Heart right ventricle (tissue), 16 donors: Measurements from ENCODE around the gene USP5. TPM values are rescaled to one million over a fixed set of nuclear protein-coding genes. Genes with fewer than 3 reads are reported as not detected.
A peak's percentile ranks its signal among the peaks of the same experiment; 100 is the strongest.
"Not testable (repeated sequence)": the region's sequence is repeated elsewhere in the genome, so short reads cannot be mapped to it uniquely, and the experiment has no call there.

Experiments used
- ATAC-seq, 8 donors: fragments of 200-7000 bp; cut with Tn5 transposase; one replicate each; pipeline ENCODE4 v1.9.1; 2020; ENCODE audit warnings: mild to moderate bottlenecking in 8 of 8, moderate library complexity in 8 of 8, moderate number of reproducible peaks in 1 of 8
- DNase-seq, 2 donors: peaks; one replicate each; pipeline ENCODE4 v3.0.0-alpha.2; 2020
- H3K27ac ChIP-seq, 10 donors: fragments of 200-600 bp; sonication (generic) in 2 of 10; one replicate each; pipeline versions ENCODE4 v1.5.0 to v1.8.0; 2020 to 2022; ENCODE audit warnings: mild to moderate bottlenecking in 3 of 10
- H3K27me3 ChIP-seq, 7 donors: fragments of 200-600 bp; one replicate each; pipeline ENCODE4 v1.8.0; 2021 to 2022; ENCODE audit warnings: mild to moderate bottlenecking in 2 of 7
- H3K36me3 ChIP-seq, 9 donors: fragments of 200-600 bp; sonication (generic) in 1 of 9; one replicate each; pipeline versions ENCODE4 v1.5.0 to v1.8.0; 2020 to 2022; ENCODE audit warnings: mild to moderate bottlenecking in 2 of 9
- H3K4me1 ChIP-seq, 9 donors: fragments of 200-600 bp; sonication (generic) in 1 of 9; one replicate each; pipeline versions ENCODE4 v1.5.0 to v1.8.0; 2020 to 2022; ENCODE audit warnings: mild to moderate bottlenecking in 4 of 9
- H3K4me3 ChIP-seq, 10 donors: fragments of 200-600 bp; sonication (generic) in 2 of 10; one replicate each; pipeline versions ENCODE4 v1.5.0 to v1.8.0; 2020 to 2022; ENCODE audit warnings: mild to moderate bottlenecking in 7 of 10, moderate library complexity in 2 of 10
- H3K9me3 ChIP-seq, 11 donors: fragments of 200-600 bp in 10 of 11; sonication (generic) in 2 of 11; one replicate each; pipeline versions ENCODE4 v1.5.0 to v1.8.0; 2013 to 2022; ENCODE audit warnings: mild to moderate bottlenecking in 2 of 11, control low read depth in 1 of 11, moderate library complexity in 1 of 11
- WGBS, 2 donors: extraction: QIAGEN DNeasy Blood & Tissue Kit; methylation state at CpG; one replicate each; pipeline ENCODE4 v1.1.7; 2013; ENCODE audit warnings: inconsistent platforms in 1 of 2; 5-methylcytosine and 5-hydroxymethylcytosine counted together
- intact Hi-C, 10 donors: fragments of 100-400 bp; cut with DNase I; formaldehyde crosslinking; loops; one replicate each; pipeline versions ENCODE4 v1.11.1 to v1.14.2; 2022
- polyA plus RNA-seq, 2 donors: library from polyadenylated mRNA; stranded (reverse); fragments of 200-250 nt; gene quantifications; one replicate each; pipeline ENCODE4 v1.2.3, GENCODE V29; 2013
- total RNA-seq, 10 donors: library from RNA; stranded (reverse); fragmentation: NEBNext Ultra II Directional in 3 of 10; extraction: Animal tissue kit (Norgen Biotek cat#: 25700) in 3 of 10; gene quantifications; one replicate each; pipeline versions ENCODE4 v1.2.1 to v1.2.4, GENCODE V29; 2021 to 2023
- TF ChIP-seq, protein P1 (sequence below), 9 donors: fragments of 200-600 bp; sonication (generic) in 2 of 9; IDR thresholded peaks; one replicate each; pipeline versions ENCODE4 v1.5.0 to v1.8.0; 2021 to 2022; ENCODE audit warnings: antibody characterized with exemption in 9 of 9, mild to moderate bottlenecking in 5 of 9, moderate library complexity in 1 of 9
- donor health status: Arrhythmogenic right ventricular cardiomyopathy.
- donor health status: ischemic (EF 13 %, LVEDD 7.1; RV severe dilation, severe dysfunction).
- donor health status: healthy with polysubstance abuse.
- donor health status: DM: no; HTN: yes; CAD: no.
- donor health status: DM: no; HTN: no; CAD: no.
- donor health status: ischemic (EF 25% LVEDD 6.9; RV normal size, moderate dysfunction).
- donor health status: ischemic (EF 25% LVEDD 5.7; RV mildly dilated, moderate dysfunction).
- donor health status: healthy.
- donor health status: DM: yes; HTN: yes; CAD: no.
- donor health status: Ischemic cardiomyopathy.
- donor health status: ischemic (EF 35%, LVEDD 5.7; RV mildly dilated, moderate dysfunction).
- donor health status: nonischemic (EF 11% LVEDD 7.7; RV severe dilation, severe dysfunction).
- donor health status: DM: yes; HTN: yes; CAD: no.
- donor health status: PGD.
- donor health status: ischemic (EF 29% LVEDD 5.4; RV normal size, mild dysfunction).
- donor health status: nonischemic (EF 23%, LVEDD 6.1; RV moderate dilation, normal function).

Gene USP5
- total and polyA plus RNA-seq, 12 donors: 17.6 to 95.5 (median 73.0) TPM

DNA sequence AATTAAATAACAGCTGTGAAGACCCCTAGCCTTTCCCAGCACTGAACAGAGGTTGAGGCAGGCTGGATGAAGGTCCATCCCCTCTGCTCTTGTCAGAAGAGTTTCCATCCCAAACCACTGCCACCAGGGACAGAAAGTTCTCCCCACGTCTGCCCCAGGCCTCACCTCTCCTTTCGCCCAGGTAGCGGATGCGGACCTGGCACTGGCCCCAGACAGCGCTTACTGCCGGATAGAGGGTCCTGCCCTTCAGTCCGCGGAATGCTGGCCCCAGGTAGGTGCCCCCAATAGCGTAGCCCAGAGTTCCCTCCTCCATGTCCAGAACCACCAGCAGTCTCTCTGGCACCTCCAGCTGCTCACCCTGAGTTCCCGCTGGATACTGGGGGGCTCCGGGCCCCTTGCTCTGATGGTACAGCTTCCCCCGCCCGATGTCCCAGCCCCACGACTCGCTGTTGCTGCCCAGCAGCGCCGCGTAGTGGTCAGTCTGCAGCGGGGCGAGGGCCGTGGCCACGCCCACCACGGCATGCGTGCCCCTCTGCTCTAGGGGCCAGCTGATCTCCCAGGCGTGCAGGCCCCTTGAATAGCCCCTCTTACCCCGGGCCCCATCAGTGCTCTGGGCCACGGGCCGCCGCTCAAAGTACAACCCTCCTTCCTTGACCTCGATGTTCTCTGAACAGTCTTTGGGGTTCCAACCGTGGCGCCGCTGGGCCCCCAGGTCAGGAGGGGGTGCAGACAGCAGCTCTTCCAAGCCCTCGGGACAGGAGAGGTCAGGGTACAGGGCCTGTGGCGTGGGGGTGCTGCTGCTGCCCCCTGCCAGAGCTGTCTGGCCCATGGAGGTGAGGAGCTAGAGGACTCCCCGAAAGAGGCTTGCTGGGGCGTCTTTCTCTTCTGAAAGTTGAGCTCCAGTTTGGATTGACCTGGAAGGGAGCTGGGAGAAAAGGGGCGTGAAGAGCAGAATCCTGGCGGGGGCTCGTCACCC is 20.4 kb downstream of the USP5 start:
- Histone ChIP-seq H3K4me1 (peaks cover 26 to 61% (median 50%) of the 10 kb centered on the region in 9 donors), H3K27me3 (no peaks in the 10 kb centered on the region), H3K27ac (peak overlapping the region; percentile 50 to 91 (median 89)), H3K9me3 (no peaks in the 10 kb centered on the region), H3K4me3 (peak overlapping the region; percentile 66 to 95 (median 80)), H3K36me3 (peaks cover 0 to 51% (median 18%) of the 10 kb centered on the region in 9 donors)
- intact Hi-C loops: loop anchor here in 3 of 10 donors (2.0 to 5.0 kb wide), 3 partner anchors 18 to 95 kb away; partner anchors contain the start of gene ATN1 (in 1 of the 3)
- peak; percentile 58 to 88 (median 79) for ATAC-seq
- TF ChIP-seq, protein P1, sequence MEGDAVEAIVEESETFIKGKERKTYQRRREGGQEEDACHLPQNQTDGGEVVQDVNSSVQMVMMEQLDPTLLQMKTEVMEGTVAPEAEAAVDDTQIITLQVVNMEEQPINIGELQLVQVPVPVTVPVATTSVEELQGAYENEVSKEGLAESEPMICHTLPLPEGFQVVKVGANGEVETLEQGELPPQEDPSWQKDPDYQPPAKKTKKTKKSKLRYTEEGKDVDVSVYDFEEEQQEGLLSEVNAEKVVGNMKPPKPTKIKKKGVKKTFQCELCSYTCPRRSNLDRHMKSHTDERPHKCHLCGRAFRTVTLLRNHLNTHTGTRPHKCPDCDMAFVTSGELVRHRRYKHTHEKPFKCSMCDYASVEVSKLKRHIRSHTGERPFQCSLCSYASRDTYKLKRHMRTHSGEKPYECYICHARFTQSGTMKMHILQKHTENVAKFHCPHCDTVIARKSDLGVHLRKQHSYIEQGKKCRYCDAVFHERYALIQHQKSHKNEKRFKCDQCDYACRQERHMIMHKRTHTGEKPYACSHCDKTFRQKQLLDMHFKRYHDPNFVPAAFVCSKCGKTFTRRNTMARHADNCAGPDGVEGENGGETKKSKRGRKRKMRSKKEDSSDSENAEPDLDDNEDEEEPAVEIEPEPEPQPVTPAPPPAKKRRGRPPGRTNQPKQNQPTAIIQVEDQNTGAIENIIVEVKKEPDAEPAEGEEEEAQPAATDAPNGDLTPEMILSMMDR (IDR thresholded peaks at IDR 0.05): peak; percentile 95 to 99 (median 98)
- WGBS, 2 donors: 1% methylated on average over 39 to 40 of the region's 40 CpGs
- DNase-seq: peak; percentile 83 to 90

DNA sequence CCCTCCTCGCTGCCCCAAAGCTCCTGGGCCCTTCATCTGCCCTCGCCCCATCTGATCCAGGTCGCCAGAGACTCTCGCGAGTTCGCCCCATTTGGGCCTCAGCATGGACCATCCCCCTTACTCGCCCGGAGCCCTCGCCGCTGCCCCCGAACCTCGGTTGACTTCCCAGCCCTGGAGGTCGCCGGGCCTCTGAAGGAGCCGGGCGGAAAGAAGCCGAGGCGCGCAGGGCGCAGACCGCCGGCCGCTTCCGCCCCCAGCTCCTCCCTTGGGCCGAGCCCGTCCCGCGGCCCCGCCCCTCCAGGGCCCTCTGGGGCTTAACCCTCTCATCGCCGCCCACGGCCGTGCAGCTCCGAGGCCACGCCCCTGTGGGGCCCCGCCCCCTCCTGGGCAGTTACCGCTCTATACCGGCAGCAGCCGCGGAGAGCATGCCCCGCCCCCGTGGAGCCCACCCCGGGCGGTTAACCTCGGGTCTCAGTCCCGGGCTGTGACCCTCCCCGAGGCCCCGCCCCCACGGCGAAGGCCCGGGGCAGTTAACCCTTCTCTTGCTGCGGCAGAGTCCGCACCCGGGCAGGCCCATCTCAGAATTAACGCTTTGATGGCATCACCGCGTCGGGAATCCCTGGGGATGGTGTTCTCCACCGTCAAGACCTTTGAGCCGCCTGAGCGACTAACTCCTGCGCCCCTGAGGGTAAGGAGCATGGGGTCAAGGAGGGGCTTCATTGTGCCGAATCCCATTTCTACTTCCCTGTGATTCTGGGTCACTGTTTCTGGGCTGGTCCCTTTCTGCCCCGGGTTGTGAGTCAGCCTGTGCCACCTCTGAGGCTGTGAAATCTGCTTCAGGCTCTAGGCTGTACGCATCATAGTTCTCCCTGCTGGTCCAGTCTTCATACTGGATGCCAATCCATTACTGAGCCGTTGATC is 21.4 kb downstream of the USP5 start, which contains the start of gene SPSB2:
Gene SPSB2 (minus strand): TSS at position 210 of the 921 bp plus-strand sequence. CDS start 402 bp downstream, outside the sequence.
- H3K4me1 ChIP-seq: peaks cover 24 to 58% (median 45%) of the 10 kb centered on the region in 9 donors
- peak within 1 kb of the TSS; percentile 50 to 91 (median 89) for H3K27ac ChIP-seq
- H3K4me3 ChIP-seq: peak within 1 kb of the TSS; percentile 66 to 95 (median 80)
- DNase-seq (peak; percentile 97 to 99), ATAC-seq (peak; percentile 90 to 97 (median 94))
- intact Hi-C loops: loop anchor here in 3 of 10 donors (2.0 to 5.0 kb wide), 3 partner anchors 17 to 94 kb away; partner anchors contain the start of gene ATN1 (in 1 of the 3)
- H3K27me3 ChIP-seq: no peaks in the 10 kb centered on the region
- TF ChIP-seq, protein P1 (IDR thresholded peaks at IDR 0.05): peak in 2 of 9 donors; percentile 9 to 21
- H3K9me3 ChIP-seq: no peaks in the 10 kb centered on the region
- H3K36me3 ChIP-seq: peaks cover 0 to 61% (median 18%) of the 10 kb centered on the region in 9 donors
- 1% methylated on average over 58 to 66 of the region's 66 CpGs for WGBS, 2 donors

DNA sequence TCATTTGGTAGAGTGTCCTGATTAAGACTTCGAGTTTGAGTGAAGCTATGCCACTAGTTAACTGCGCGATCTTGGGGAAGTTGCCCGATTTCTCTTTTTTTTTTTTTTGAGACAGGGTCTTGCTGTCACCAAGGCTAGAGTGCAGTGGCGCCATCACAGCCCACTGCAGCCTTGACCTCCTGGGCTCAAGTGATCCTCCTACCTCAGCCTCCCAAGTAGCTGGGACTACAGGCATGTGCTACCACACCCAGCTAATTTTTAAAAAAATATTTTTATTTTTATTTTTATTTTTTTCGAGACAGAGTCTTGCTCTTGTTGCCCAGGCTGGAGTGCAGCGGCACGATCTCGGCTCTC is 22.0 kb downstream of the USP5 start:
- not testable (repeated sequence) for H3K27me3 ChIP-seq, ATAC-seq, DNase-seq, H3K9me3 ChIP-seq
- H3K27ac ChIP-seq: peak overlapping the region in 9 of 10 donors; percentile 50 to 91 (median 89)
- peaks cover 0 to 59% (median 18%) of the 10 kb centered on the region in 9 donors for H3K36me3 ChIP-seq
- H3K4me3 ChIP-seq: peak overlapping the region in 9 of 10 donors; percentile 66 to 95 (median 80)
- peaks cover 18 to 52% (median 38%) of the 10 kb centered on the region in 9 donors for H3K4me1 ChIP-seq
- 56 to 71% methylated on average over 9 of the region's 9 CpGs for WGBS, 2 donors
- intact Hi-C loops: loop anchor here in 2 of 10 donors (5.0 kb wide), 2 partner anchors 53 to 93 kb away; partner anchors contain the start of gene ATN1 (in 1 of the 2)

DNA sequence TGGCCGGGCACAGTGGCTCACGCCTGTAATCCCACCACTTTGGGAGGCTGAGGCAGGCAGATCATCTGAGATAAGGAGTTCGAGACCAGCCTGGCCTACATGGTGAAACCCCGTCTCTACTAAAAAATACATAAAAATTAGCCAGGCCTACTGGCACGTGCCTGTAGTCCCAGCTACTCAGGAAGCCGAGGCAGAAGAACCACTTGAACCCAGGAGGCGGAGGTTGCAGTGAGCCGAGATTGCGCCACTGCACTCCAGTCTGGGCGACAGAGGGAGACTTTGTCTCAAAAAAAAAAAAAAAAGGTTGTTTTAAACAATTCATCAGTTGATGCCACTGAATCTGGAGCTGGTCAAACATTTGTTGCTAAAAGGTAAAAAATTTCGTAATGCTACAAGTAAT is 27.9 kb downstream of the USP5 start:
- H3K4me1 ChIP-seq, H3K27ac ChIP-seq, DNase-seq, ATAC-seq, H3K9me3 ChIP-seq, H3K4me3 ChIP-seq, H3K27me3 ChIP-seq, intact Hi-C loops: not testable (repeated sequence)
- peaks cover 0 to 52% (median 0%) of the 10 kb centered on the region in 9 donors for H3K36me3 ChIP-seq
- 91 to 95% methylated on average over 11 of the region's 11 CpGs for WGBS, 2 donors
